ENCODE results near the gene PAH.
"Not testable (repeated sequence)": the region's sequence is repeated elsewhere in the genome, so short reads cannot be mapped to it uniquely, and the experiment has no call there.

Gene PAH

GRCh38 chr12:102862486-102862885 lies 54.6 kb downstream of the PAH start:
- in situ Hi-C loops (cut with MboI; ENCODE audit: low pct_unique_long_range_greater_than_20kb, low sequenced_read_pairs, unreplicated experiment) = no loop called here
- no peak for DNase-seq (ENCODE audit: low spot score)
- no peak for TF ChIP-seq CTCF (IDR thresholded peaks at IDR 0.05; ENCODE audit: extremely low read depth, insufficient read depth, missing control alignments)

GRCh38 chr12:102851246-102851645 lies 65.8 kb downstream of the PAH start:
- in situ Hi-C loops (cut with MboI; ENCODE audit: low pct_unique_long_range_greater_than_20kb, low sequenced_read_pairs, unreplicated experiment) = no loop called here
- TF ChIP-seq CTCF (IDR thresholded peaks at IDR 0.05; ENCODE audit: extremely low read depth, insufficient read depth, missing control alignments) = no peak
- DNase-seq (ENCODE audit: low spot score) = no peak

- no peak for DNase-seq (ENCODE audit: low spot score)
- no peak for TF ChIP-seq CTCF (IDR thresholded peaks at IDR 0.05; ENCODE audit: extremely low read depth, insufficient read depth, missing control alignments)
- in situ Hi-C loops (cut with MboI; ENCODE audit: low pct_unique_long_range_greater_than_20kb, low sequenced_read_pairs, unreplicated experiment) = no loop called here
Observed at GRCh38 chr12:102849722-102850447, 67.2 kb downstream of the PAH start.

GRCh38 chr12:102848832-102849231 lies 68.2 kb downstream of the PAH start:
- in situ Hi-C loops (cut with MboI; ENCODE audit: low pct_unique_long_range_greater_than_20kb, low sequenced_read_pairs, unreplicated experiment) = no loop called here
- DNase-seq (ENCODE audit: low spot score) = no peak
- no peak for TF ChIP-seq CTCF (IDR thresholded peaks at IDR 0.05; ENCODE audit: extremely low read depth, insufficient read depth, missing control alignments)

GRCh38 chr12:102847131-102847530 lies 69.9 kb downstream of the PAH start:
- DNase-seq (ENCODE audit: low spot score) = no peak
- in situ Hi-C loops (cut with MboI; ENCODE audit: low pct_unique_long_range_greater_than_20kb, low sequenced_read_pairs, unreplicated experiment) = no loop called here
- no peak for TF ChIP-seq CTCF (IDR thresholded peaks at IDR 0.05; ENCODE audit: extremely low read depth, insufficient read depth, missing control alignments)

GRCh38 chr12:102833687-102834441 lies 83.2 kb downstream of the PAH start:
- TF ChIP-seq CTCF (IDR thresholded peaks at IDR 0.05; ENCODE audit: extremely low read depth, insufficient read depth, missing control alignments) = no peak
- in situ Hi-C loops (cut with MboI; ENCODE audit: low pct_unique_long_range_greater_than_20kb, low sequenced_read_pairs, unreplicated experiment) = no loop called here
- no peak for DNase-seq (ENCODE audit: low spot score)

- DNase-seq (ENCODE audit: low spot score); in situ Hi-C loops (cut with MboI; ENCODE audit: low pct_unique_long_range_greater_than_20kb, low sequenced_read_pairs, unreplicated experiment): not testable (repeated sequence)
Observed at GRCh38 chr12:102832826-102833225, 84.2 kb downstream of the PAH start.
